GM12873 (cell line): ENCODE results near the gene DDT.
"Not testable (repeated sequence)": the region's sequence is repeated elsewhere in the genome, so short reads cannot be mapped to it uniquely, and the experiment has no call there.

Source experiments
- TF ChIP-seq, protein P1 (sequence below): IDR thresholded peaks from 2 replicates; pipeline ENCODE4 v1.5.1; 2012; ENCODE audit warnings: low read depth, mild to moderate bottlenecking, moderate library complexity, low read length, control low read depth; ENCODE audit not compliant: insufficient read depth; ENCODE audit errors: missing control alignments

DDT gene

DNA sequence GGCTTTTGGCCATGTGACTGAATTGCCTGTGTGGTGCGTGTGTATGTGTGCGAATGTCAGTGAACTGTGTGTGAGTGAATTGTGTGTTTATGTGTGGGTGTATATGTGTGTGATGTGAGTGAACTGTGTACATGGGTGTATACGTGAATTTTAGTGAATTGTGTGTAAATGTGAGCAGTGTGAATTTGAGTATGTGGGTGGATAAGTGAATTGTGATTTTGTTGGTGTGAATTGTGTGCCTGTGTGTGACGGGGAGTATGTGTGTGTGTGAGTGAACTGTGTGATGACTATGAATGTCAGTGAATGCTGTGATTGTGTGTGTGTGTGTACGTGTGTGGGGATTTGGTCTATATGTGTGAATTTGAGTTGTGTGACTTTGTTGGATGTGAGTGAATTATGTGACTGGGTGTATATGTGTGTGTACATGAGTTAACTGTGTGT is 4.0 kb downstream of the DDT start:
- TF ChIP-seq, protein P1, sequence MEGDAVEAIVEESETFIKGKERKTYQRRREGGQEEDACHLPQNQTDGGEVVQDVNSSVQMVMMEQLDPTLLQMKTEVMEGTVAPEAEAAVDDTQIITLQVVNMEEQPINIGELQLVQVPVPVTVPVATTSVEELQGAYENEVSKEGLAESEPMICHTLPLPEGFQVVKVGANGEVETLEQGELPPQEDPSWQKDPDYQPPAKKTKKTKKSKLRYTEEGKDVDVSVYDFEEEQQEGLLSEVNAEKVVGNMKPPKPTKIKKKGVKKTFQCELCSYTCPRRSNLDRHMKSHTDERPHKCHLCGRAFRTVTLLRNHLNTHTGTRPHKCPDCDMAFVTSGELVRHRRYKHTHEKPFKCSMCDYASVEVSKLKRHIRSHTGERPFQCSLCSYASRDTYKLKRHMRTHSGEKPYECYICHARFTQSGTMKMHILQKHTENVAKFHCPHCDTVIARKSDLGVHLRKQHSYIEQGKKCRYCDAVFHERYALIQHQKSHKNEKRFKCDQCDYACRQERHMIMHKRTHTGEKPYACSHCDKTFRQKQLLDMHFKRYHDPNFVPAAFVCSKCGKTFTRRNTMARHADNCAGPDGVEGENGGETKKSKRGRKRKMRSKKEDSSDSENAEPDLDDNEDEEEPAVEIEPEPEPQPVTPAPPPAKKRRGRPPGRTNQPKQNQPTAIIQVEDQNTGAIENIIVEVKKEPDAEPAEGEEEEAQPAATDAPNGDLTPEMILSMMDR, result no peak

DNA sequence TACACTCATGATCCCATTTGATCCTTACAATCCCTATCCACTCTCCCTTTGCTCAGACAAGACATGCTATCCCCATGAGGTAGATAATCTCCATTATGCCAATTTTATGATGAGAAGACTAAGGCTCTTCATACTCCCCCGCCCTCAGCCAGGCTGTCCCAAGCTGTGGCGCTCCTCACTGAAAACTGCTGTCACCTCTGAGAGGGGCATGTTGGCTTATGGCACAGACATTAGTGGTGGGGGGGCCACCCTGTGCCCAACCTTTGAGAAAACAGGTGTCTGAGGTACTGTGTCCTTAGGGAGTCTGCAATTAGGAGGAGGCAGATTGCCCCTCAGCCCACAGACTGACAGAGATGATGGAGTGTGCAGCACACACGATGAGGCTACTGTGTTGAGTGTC is 5.2 kb downstream of the DDT start:
- TF ChIP-seq, protein P1, result no peak

DNA sequence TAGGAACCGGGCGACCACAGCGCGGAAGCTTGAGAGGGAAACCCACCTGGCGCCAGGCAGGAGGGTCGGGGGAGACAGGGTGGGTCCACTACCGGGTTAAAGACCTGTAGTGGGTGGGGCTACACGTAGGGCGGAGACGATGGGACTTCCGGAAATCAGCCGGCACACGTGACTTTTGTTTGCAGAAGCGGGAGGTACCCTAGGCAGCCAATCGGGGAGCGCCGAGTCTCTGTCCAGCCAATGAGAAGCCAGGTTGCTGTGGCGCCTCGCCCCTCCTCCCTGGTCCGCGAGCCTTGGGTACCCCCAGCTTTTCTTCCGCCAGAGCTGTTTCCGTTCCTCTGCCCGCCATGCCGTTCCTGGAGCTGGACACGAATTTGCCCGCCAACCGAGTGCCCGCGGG is 7.7 kb downstream of the DDT start, which contains the start of gene DDTL:
Gene DDTL, plus strand, starts transcription at position 321 of the 400 bp plus-strand sequence. Its CDS starts 27 bp downstream, at position 348.
- TF ChIP-seq, protein P1, result not testable (repeated sequence)

DNA sequence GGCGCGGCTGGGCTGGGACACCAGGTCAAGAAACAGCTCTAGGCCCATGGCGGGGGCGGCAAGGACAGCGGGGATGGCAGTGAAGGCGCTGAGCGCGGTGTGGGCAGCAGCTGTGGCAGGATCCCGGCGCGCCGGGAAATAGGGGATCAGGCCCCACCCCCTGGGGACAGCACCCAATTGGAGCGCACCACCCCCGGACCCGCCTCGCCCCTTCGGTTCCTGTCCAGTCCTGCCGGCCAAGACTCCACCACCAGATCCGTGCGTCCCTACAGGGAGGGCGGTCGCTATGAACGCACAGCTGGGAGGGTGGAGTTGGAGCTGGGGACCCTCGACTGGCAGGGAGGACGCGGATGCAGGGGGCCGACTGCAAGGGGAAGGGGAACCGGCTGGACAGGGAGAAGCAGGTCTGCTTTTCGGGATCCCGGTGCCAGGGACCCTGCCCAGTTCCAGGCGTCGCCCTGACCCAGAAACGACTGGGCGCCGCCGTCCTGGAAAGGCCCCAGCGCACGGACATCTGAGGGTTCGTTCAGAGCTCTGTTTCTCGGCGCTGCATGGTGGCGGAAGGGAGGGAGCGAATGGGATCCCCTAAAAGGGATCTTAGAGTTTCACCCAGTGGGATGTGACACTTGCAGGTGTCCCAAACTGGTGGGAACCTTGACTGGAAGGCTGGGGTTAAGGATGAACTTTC is 13.0 kb downstream of the DDT start, which contains the start of gene GSTT2B:
Gene GSTT2B, minus strand, starts transcription at position 112 of the 688 bp plus-strand sequence. Its CDS starts 64 bp downstream, at position 48.
- TF ChIP-seq, protein P1, result not testable (repeated sequence)

DNA sequence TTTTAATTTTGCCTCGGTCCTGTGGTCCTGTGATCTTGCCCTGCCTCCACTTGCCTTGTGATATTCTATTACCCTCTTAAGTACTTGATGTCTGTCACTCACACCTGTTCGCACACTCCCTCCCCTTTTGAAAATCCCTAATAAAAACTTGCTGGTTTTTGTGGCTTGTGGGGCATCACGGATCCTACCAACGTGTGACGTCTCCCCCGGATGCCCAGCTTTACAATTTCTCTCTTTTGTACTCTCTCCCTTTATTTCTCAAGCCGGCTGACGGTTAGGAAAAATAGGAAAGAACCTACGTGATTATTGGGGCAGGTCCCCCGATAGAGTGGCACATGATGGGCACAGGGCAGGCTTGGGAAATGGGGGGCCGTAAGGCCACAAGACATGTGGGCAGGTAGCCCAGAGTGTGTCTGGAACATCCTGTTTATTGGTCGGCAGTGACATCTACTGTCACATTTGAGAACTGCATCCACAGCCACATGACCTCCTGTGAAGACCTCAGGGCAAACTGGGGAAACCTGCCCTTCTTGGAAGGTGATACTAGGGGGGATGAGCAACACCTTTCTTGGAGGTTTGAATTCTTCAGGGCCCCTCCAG is 17.8 kb downstream of the DDT start:
- TF ChIP-seq, protein P1, result peak; percentile 89

DNA sequence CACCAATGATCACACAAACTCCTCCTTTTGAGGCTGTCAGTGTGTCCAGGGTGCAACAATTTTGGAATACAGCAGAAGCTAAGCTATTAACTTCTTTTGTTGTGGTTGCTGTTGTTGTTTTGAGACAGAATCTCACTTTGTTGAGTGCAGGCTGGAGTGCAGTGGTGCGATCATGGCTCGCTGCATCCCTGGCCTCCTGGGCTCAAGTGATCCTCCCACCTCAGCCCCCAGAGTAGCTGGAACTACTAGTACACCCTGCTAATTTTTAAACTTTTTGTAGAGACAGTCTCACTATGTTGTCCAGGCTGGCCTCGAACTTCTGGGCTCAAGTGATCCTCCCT is 35.3 kb downstream of the DDT start:
- TF ChIP-seq, protein P1, result no peak

DNA sequence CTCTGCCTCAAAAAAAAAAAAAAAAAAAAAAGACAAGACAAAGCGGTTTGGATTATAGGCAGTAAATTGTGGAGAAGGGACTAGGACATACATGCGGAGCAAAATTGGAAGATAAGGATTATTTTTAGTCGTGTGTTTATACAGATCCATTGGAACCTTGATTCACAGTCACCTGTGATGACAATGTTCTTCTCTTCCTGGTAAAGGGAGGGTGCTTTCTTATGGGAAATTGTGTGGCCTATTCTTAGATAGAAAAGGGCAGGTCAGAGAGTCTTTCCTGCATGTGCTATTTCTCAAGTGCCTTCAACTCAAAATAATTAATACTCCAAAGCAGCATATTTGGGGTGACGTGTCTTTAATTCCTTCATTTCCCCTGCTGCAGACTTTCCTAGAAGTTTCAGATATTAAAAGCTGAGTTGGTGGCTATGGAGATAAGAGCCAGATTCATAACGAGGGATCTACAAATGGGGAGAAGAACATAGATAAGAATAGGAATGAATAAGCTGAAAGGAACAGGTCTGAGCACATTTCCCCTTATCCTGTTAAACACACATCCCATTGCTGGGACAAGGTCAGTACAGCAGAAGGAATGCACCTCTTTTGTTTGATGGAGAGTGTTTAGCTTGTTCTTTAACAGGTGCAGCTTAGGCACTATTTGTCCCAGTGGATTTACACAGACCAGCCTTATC is 35.8 kb downstream of the DDT start:
- TF ChIP-seq, protein P1, result no peak
